Sigmoid colon (tissue), 4 donors: Measurements from ENCODE around the gene SCAI.

Experiments used
- CTCF ChIP-seq, 4 experiments: fragments of 450-650 bp in 3 of 4; fragments of 200-600 bp in 1 of 4; IDR thresholded peaks; one replicate each; pipeline ENCODE4 v1.5.1; 2016 to 2019; ENCODE audit warnings: antibody characterized with exemption in 4 of 4, mild to moderate bottlenecking in 3 of 4, moderate library complexity in 2 of 4
- EP300 ChIP-seq, 4 donors: sonication (generic); formaldehyde crosslinking; IDR thresholded peaks; one replicate each; pipeline ENCODE4 v1.6.1; 2017; ENCODE audit warnings: antibody characterized with exemption in 4 of 4
- POLR2AphosphoS5 ChIP-seq, 4 donors: sonication (generic); formaldehyde crosslinking; IDR thresholded peaks; one replicate each; pipeline ENCODE4 v1.6.1; 2017; ENCODE audit warnings: antibody characterized with exemption in 4 of 4

- no peak for TF ChIP-seq CTCF (IDR thresholded peaks at IDR 0.05)
- no peak for TF ChIP-seq POLR2AphosphoS5 (IDR thresholded peaks at IDR 0.05)
- TF ChIP-seq EP300 (IDR thresholded peaks at IDR 0.05): no peak
Observed at GRCh38 chr9:125161284-125161918, 18.1 kb upstream of the SCAI start.
